Left forelimb (tissue), 1 donor: Measurements from ENCODE around the gene EVI5.
A peak's percentile ranks its signal among the peaks of the same experiment; 100 is the strongest.

ENCODE experiments used
- DNase-seq: peaks from one replicate; pipeline ENCODE4 v3.0.0-alpha.2; 2018; ENCODE audit warnings: low spot score

The EVI5 gene

DNA sequence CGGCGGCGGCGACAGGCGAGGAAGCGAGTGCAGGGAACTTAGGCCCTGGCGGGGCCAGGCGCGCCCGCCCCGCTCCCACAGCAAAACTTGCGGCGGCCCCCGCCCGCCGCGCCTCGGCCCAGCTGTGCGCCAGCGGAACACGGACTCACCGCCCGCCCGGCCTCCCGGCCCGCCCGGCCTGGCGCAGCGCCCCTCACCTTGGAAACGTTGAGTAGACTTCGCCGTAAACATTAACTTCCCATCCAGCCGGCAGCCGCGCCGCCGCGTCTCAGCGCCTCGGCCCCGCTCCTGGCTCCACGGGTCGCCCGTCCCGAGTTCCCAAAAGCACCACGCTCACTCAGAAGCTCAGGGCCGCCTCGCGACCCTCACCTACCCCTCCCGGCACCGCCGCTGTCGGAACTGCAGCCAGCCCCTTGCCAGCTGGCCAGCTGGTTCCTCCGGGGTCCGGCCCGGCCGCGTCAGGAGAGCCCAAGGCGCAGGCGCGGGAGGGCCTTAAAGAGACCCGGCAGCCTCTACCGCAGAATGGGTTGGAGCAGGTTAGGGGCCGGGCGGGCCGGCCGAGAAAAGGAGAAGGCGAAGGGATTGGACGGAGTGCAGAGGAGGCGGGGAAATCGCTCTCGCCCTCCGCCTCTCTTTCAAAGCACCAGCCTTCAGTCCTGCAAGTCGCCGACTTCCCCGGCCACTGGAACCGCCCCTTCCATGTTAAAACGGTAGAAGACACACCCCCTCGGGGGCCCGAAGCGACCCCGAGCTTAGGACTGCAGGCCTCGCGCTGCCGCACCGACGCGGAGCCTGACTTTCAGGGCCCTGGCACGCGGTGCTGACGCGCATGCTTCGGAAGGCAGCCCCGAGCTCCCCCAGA lies at the start of gene EVI5:
Gene EVI5 (minus strand): TSS at position 470 of the 862 bp plus-strand sequence. CDS start 48,562 bp downstream, outside the sequence.
- DNase-seq, result peak; percentile 97

DNA sequence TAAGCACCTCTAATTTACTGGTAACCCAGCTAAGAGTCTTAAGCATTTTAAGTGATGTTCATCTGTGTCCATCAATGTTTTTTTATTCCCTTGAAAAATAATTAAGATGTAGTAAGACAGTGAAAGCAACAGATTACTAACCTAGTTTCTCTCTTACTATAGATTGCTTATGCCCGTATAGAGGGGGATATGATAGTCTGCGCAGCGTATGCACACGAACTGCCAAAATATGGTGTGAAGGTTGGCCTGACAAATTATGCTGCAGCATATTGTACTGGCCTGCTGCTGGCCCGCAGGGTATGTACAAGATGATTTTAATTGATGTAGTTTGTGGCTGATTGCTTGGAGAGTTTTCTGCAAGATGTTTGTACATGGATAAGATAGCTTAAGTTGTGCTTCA lies 49.7 kb upstream of the EVI5 start:
- no peak for DNase-seq

DNA sequence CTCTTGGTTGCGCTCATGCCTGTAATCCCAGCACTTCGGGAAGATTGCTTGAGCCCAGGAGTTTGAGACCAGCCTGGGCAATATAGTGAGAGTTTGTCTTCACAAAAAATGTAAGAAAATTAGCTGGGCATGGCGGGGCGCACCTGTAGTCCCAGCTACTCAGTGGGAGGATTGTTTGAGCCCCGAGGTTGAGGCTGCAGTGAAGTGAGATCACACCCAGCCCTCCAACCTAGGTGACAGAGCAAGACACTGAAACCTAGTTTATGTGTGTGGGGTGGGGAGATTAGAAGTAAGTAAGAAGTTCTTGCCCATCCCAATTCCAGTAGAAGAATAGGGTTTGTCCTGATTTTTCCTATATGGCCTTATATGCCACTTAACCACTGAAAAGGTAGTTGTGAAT lies 48.9 kb upstream of the EVI5 start:
- DNase-seq, result no peak

DNA sequence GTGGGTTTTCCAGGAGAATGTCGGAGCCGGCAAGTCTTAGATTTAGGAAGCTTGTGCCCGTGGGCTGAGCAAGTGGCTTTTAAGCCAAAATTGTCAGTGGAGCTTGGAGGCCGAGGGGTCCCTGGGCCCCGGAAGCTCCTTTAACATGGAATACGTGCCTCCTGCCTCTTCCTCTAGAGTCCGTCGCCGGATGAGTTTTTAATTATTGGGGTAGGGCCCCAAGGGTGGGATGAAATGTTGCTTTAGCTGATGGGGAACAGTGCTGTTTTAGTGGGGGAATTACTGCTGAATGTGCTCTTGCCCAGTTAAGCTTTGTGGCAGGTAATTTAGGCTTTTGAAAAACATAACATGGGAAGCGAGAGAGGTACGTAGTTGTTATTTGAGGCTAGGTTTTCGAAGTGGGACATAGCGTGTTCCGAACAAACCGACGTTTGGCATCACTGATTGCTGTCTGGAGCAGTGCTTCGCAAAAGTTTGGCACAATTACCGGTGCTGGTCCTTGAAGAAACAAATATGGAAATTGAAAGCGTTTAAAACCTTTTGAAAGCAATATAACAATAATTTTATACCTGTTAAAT lies 47.7 kb upstream of the EVI5 start:
- DNase-seq, result no peak

DNA sequence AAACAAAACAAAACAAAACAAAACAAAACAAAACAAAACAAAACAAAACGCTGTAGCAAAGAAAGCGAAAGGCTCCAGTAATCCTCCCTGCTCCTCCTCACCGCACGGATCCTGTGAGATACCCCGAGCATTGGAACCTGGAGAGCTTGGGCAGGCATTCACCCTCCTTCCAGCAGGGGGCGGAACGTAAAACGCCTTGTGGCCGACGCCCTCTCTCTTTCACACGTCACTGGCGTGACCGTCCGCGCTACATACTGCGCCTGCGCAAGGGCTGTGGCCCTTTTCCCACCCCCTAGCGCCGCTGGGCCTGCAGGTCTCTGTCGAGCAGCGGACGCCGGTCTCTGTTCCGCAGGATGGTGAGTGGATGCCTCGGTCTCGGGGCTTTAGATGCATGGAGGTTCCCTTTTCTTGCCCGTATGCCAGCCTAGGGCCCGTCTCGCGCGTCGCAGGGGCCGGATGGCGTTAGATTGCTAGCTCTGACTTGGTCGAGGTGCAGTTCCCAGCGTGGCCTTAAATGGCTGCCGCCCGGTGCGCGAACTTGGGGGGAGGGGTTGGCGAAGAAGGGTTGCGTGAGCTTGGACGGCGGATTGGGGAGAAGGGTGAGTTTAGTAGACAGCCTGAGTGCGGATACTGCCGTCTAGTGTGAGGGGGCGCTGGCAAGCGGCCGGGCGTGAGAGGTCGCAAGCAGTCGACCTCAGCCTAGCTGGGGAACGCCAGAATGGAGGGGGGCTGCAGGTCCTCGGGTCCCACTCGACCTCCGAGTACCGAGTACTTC lies 47.0 kb upstream of the EVI5 start, which contains the start of gene RPL5:
Gene RPL5 (plus strand): TSS at position 279 of the 775 bp plus-strand sequence. CDS start 75 bp downstream, at position 354.
- DNase-seq, result peak; percentile 98

DNA sequence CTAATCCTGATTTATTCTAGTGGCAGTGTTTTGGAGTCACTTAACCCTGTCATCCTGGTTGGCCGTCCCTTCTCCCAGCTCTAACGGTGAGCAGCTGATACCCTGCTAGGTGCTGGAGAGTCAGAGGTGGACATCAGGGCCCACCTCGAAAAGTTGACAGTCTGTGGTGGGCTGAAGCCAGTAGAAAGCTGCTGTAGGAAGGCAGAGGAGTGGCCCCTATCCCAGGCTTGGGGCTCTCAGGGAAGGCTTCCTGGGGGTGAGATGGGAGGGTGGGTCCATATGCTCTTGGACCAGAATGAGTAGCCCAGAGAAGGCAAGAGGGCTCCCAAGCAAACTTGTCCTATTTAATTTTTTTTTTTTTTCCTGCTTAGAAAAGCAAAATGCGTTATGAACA lies 46.5 kb upstream of the EVI5 start:
- DNase-seq, result no peak

DNA sequence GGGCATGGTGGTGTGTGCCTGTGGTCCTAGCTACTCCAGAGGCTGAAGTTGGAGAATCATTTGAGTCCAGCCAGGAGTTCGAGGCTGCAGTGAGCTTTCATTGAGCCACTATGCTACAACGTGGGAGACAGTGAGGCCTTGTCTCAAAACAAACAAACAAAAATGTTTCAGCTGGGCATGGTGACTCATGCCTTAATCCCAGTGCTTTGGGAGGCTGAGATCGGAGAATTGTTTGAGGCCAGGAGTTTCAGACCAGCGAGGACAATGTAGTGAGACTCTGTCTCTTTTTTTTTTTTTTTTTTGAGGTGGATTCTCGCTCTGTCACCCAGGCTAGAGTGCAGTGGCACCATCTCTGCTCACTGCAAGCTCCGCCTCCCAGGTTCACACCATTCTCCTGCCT lies 41.9 kb upstream of the EVI5 start:
- no peak for DNase-seq

DNA sequence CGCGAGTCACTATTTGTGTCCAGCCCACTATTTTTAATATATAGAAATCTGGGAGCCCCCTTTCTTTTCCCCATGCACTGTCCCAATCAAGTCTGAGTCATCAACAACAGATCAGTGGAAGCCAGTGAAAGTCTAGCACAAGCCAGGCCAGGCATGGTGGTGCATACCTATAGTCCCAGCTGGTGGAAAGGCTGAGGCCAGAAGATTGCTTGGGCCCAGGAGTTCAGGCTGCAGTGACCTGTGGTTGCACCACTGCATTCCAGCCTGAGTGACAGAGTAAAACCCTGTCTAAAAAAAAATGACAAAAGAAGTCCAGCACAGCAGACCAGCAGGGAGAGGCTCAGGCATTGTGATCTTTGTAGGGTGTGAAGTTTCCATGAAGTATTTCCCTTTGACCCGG lies 38.0 kb upstream of the EVI5 start:
- no peak for DNase-seq

DNA sequence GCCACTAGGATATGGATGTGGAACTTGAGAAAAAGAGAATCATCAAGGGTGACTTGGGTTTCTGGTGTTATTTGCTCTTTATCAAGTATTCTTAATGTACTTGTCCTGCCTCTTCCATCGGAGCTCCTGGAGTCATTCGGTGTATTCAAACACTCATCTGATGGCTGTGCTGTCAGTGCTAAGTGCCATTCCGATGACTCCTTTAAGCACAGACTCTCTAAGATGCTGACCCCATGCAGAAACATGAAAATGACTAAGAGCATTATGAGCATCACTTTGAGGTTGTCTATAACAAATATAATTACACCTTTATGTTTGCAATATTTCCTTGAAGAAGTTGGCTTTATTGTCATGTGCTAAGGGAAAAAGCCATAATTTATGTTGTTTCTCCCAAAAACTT lies 35.6 kb upstream of the EVI5 start:
- no peak for DNase-seq

DNA sequence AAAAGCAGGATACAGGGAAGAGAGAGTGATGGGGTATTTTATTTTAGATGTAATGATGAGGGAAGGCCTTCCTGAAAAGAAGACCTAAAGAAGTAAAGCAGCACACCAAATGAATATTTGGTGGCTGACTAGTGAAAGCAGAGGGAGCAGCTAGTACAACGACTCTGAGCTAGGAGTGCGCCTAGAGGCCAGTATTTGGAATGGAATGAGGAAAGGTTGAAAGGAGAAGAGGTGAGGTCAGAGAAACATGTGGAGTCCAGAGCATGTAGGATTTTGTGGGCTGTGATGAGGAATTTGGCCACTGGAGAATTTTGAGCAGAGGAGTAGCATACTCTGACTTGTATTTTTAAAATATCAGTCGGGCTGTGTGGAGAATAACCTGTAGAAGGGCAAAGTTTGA lies 35.1 kb upstream of the EVI5 start:
- no peak for DNase-seq

DNA sequence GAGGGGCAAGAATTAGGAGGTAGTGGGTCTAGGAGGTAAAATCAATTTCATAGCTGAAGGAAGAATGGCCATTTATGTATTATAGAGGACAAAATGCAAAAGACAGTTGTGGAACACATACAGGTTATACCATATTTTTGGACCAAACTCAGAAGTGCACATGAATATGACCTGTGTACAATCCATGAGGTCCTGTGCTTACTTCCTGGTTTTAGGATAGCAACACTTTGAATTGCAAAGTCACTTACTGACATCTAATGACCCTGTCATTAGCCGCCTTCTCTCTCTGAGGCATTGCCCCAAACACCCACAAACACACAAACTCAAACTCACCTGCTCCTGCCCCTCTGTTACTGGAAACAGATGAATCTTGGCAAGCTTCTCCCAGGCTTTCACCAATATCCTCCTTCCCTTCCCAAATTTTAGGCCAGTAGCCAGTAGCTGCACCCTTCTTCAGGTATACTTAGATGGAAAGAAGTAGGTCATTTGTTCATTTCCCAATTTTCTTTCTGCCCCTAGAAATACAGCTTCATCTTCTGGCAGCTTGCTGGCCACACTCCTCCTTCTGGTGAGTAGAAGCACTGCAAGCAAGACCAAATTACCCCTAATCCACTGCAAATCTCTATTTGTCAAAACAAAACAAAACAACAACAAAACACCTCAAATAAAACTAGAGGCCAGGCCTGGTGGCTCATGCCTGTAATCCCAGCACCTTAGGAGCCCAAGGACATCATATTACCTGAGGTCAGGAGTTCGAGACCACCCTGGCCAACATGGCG lies 33.3 kb upstream of the EVI5 start:
- DNase-seq, result no peak

DNA sequence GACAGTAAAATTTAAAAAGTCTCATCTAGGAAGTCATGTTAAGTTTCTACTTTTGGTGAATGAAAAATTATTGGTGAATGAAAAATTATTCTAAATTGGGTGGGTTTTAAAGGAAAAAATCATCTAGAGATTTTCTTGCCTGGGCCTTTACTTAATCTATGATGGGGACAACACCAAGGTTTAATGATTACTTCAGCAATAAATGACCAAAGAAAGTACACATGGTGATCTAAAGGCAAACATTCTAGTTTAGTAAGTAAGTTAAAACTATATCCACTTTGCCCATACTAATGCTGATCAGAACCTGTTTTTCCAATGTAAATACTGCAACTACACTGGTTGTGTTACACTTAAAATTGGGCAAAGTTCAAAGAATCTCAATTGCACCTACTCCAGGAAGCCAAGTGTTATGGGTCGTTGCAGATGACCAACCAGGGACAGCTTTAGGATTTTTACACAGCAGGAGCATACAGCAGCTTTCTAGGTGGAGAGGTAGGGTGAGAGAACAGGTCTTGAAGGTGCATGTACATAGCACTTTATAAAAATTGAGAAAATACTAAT lies 32.3 kb upstream of the EVI5 start:
- DNase-seq, result no peak

DNA sequence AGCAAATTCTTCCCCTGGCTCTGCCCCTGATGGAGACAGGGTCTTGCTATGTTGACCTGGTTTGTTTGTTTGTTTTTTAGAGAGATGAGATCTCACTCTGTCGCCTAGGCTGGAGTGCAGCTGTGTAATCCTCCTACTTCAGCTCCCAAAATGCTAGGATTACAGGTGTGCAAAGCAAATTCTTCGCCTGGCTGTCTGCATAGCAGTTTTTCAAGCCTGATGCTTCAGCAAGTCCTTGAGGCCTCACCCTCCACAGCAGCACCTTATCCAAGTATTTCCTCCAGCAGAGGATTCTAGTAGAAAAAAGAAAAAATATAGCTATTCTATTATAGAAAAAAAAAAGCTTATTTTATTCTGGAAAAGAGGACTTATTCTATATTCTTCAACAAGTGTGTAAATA lies 31.8 kb upstream of the EVI5 start:
- no peak for DNase-seq

DNA sequence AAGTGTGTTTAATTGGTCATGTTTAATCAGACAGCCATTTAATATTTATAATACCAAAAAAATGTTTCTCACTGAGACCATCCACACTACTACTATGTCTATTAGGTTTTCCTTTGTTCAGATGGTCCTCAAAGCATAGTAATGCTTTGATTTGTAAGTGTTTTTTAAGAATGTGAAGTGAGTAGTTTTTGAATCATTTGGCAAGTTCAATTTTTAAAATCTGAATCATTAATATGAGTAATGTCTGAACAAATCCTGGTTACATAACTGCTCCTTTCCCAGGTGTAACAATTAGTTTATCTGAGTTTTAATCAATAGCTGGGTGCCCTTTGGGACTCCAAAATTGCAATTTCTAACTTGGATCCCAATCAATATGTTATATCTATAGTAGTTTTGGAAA lies 23.5 kb upstream of the EVI5 start:
- DNase-seq, result no peak

DNA sequence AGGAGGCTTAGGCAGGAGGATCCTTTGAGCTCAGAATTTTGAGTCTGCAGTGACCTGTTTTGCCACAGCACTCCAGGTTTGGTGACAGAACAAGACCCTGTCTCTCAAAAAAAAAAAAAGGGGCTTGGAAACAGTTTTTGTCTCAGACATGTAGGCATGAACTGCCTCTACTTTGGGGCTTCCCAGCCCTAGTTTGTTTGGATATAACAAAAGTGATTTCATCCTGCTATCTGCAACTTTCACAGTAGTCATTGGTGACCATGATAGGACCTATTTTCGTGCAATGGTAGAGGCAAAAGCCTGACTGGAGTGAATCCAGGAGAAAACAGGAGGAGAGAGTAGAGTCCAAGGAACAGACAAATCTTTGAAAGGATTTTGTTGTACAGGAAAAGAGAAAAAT lies 20.3 kb upstream of the EVI5 start:
- DNase-seq, result no peak

DNA sequence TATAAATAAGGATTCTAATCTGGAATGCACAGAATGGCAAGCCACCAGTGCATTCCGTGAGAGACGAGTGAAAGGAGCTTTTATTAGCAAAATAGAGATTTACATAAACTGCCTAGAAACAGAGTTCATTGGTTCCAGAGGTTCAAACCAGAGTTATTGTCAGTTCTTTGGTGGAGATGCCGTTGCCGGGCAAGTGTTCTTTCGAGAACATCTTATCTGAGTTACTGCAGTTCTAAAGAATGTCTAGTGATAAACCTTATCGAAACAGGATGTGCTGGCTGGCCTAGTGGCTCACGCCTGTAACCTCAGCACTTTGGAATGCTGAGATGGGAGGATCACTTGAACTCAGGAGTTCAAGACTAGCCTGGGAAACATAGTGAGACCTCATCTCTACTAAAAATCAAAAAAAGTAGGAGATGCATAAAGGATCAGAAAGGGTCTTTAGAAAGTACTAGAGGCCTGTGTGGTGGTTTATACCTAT lies 19.9 kb upstream of the EVI5 start:
- no peak for DNase-seq

DNA sequence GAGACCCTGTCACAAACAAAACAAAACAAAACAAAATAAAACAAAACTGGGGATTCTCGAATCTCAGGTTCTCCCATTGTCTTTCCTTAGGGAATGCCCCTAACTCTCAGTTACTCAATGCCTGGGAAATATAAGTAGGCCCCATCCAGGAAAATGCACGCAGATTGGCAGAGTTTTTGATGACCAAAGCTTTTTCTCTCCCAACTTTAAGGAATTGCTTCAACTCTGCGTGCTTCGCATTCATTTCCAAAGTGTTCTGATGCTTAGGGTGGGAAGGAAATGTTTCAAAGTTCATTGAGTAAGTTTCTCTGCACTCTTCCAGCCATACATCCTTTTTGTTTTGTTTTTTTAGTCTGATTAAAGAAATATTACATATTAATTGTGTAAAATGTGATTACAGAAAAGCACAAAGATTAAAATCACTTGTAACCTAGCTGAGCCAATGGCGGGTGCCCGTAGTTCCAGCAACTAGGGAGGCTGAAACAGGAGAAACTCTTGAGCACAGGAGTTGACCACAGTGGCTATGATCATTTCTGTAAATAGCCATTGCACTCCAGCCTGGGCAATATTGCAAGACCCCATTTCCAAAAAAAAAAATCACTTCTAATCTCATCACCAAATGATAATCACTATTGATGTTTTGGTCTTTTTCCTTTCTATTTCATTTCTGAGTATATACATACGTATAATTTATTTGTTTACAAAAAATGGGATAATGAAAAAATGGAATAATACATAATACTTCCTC lies 18.4 kb upstream of the EVI5 start:
- DNase-seq, result no peak

DNA sequence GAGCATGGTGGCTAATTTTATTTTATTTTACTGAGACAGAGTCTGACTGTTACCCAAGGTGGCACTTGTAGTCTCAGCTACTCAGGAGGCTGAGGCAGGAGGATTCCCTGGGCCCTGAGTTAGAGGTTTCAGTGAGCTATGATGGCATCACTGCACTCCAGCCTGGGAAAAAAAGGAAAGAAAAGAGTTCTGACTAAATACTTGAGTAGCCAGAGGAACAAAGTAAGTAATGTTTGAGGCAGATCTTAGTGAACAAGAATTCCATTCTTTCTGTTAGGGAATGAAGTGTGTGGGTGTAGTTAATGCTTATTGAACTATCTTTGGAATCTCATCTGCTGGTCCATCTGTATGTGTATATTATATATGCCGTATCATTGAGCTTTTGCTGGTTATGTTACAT lies 13.1 kb upstream of the EVI5 start:
- no peak for DNase-seq

DNA sequence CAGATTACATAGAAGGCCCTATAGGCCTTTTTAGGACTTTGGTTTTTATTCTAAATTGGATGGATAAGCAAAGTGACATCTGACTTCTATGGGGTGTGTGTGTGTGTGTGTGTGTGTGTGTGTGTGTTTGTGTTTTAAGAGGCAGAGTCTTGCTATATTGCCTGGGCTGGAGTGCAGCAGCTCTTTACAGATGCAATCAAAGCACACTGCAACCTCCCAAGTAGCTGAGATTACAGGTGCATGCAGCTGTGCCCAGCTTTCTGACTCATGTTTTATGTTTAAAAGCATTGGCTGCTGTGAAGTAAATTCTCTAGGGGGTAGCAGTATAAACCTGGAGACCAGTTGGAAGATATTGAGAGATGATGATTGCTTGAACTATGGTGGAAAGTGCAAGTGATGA lies 12.4 kb upstream of the EVI5 start:
- no peak for DNase-seq

DNA sequence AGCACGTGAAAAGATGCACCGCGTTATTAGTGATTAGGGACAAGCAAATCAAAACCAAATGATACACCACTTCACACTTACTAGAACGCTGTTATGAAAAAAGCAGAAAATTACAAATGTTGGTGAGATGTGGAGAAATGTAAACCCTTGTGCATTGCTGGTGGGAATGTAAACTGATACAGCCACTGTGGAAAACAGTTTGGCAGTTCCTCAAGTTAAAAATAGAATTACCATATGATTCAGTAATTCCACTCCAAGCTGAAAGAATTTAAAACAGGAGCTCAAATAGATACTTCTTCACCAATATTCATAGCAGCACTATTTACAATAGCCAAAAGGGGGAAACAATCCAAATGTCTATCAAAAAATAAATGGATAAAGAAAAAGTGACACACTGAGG lies 10.3 kb upstream of the EVI5 start:
- no peak for DNase-seq

DNA sequence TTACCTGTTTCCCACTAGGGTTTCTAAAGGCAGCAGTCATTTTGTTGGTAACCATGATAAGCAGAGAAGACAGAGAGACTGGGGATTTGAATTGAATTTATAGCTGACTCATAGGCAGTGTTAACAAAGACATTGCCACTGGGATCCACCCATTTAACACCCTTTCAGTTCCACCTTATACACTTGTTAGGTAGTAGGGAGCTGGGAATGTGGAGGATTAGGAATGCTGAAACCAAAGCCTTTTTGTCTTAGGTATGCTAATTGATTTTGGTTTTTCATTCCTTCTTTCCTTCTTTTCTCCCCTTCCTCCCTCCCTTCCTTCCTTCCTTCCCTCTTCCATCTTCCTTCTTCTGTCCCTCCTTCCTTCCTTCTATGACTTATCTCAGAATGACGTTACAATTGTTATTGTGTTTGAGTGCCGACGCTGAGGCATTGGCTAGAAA lies 7.5 kb upstream of the EVI5 start:
- no peak for DNase-seq
